DMS 273 treated with DMSO at 0.1 percent for 48 hours (cell line): ENCODE data around the gene RPS4Y2.

Experiments
- DNase-seq: peaks from one replicate; lab custom pipeline; 2025; lab: John Stamatoyannopoulos, UW

Gene RPS4Y2

DNA sequence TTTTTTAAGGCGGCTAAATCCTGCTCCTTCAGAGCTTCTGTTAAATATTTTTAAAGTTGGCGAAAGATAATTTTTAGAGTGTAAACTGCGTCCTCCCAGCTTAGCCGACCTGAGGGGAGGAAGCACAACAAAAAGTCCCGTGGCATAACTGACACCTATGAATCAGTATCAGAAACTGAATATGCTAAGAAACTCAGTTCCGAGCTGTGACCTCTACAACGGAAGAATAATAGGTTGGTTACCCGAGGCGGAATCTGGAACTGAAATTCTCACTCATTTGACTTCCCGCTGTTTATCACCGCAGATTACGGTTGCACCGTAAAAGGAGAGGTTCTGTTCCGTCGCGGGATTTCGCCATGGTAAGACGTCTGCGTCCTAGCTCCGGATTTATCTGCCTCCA, at the start of gene RPS4Y2:
RPS4Y2 (plus strand) TSS at position 301 of the 400 bp plus-strand sequence; CDS start at position 357, 56 bp downstream.
- no peak for DNase-seq

DNA sequence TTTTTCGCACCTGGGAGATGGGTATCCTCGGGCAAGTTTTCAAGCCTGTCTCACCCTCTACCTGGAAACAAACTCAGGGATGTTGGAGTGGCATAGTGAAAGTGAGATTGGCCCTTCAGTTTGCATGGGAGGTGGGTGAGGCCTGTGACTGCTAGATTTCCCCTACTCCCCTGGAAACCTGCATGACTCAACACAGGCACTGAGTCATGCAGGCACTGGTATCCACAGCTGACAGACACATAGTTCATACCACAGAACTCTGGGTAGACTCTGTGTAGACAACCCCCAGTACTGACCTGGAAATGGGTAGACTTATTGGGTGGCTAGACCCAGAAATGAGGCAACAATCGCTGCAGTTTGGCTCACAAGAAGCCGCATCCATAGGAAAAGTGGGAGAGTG, 41.5 kb upstream of the RPS4Y2 start:
- no peak for DNase-seq

DNA sequence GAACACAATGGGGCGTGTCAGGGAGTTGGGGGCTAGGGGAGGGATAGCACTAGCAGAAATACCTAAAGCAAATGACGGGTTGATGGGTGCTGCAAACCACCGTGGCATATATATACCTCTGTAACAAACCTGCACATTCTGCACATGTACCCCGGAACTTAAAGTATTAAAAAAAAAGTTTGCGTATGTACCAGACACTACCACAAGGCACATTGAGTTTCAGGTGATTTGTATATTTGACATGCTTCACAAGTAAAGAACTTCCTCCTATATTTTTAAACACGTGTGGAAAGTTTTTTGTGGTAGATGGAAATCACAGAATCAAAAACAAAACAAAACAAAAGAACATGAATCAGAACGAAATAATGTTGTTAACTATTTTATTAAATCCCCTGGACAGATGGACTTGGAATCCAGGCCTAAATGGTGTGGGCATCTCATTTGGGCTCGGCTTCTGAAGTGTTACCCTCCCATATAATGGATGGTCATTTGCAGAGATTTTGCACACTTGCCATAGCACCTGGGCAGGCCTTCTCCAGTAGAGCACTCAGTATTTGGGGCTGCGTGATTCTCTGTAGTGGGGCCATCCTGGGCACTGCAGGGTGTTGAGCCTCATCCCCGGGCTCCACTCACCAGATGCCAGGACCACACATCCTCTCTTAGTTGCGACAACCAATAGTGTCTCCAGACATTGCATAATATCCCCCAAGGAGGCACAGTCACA, 29.6 kb upstream of the RPS4Y2 start:
- DNase-seq: no peak

DNA sequence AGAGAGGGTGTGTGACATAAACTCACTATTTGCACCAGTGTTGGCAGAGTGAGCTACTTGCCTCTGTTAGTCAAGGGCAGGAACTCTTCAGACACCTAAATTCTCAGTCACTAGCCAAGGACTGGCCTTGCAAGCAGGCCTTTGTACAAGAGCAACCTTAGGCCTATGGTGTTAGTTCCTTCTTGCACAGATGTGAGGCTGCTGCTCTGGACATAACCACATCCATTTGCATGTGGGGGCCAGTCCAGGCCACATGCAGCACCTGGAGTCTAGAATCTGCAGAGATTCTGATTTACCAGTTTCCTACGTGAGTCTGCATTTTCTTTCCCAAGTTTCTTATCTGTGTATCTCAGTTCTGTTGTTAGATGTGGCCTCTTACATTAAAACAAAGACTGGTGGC, 20.7 kb upstream of the RPS4Y2 start:
- DNase-seq: no peak

DNA sequence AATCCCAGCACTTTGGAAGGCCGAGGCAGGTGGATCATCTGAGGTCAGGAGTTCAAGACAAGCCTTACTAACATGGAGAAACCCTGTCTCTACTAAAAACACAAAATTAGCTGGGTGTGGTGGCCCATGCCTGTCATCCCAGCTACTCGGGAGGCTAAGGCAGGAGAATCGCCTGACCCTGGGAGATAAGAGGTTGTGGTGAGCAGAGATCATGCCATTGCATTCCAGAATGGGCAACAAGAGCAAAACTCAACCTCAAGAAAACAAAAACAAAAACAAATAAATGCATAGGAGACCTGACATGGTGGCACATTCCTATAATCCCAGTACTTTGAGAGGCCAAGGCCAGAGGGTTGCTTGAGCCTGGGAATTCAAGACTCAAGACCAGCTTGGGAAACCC, 16.1 kb upstream of the RPS4Y2 start:
- no peak for DNase-seq

DNA sequence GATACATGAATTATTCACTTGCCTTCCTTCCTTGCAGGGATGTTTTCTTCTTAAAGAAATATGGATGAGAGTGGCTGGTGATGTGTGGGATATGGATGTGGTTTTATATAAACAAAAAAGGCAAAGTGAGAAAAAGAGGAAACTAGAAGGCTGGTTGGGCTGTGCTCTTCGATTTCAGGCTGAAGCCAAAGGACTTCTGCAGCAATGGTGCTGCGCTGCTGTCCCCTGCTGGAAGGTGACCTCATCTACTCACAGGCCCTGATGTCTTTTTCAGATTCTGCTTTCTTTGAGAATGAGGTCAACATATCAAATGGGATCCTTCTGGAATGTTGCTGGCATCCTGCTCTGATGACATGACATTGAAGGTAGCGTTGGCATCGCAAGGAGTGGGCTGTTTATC, 15.3 kb upstream of the RPS4Y2 start:
- DNase-seq: no peak

DNA sequence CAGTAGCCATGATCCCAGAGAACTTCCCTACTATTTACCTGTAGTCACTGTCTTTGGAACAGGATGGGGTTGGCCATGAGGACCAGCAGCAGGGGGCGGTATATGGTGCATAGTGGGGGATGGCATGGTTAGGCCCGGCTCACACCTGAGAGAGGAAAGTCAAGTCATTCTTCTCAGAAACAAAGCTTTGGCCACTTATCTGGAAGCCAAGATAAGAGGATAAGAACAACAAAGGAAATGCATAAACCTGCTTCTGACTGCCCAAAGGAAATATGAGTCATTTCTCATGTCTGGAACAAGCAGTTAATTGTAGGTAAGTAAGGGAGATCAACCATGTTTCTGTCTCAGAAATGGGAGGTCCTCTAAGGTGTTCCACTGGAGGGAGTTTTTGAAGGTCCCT, 10.8 kb upstream of the RPS4Y2 start:
- no peak for DNase-seq

DNA sequence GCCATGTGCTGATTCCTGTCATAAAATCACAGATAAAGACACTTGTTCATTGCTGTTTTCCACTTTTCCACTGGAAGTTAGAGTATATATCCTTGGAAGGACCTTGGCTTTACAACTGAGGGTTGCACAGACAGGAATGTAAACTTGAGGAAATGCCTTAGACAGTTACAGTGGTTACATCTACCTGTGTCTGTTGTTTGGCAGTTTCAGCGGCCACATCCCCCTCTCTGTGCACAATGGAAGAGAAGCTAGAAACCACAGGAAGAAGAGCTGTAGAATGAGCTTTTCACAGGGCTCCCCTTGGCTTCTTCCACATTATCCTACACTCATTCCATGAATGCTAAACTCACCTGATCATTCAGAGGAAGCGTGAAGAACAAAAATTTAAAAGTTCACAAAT, 9.0 kb upstream of the RPS4Y2 start:
- DNase-seq: no peak

- DNase-seq: no peak
Measured at GRCh38 chrY:20763869-20764268, 8.0 kb downstream of the RPS4Y2 start.

DNA sequence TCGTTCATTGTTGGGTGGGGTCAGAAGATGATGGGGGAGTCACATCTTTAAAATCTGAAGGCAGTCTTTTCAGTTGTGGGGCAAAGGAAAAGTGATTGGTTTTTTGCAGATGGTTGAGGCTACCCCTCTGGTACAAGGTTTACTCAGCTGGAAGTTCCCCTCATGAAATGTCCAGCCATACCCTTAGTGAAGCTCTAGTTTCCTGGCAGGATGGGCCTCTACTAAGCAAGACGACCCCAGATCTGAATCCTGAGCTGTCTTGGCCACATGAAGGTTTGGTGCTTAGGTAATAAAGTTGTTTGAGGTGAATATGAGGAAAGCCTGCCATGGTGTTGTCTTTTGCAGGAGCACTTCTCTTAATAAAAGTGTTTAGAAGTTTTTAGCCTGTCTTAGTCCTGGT, 9.2 kb downstream of the RPS4Y2 start:
- DNase-seq: no peak

DNA sequence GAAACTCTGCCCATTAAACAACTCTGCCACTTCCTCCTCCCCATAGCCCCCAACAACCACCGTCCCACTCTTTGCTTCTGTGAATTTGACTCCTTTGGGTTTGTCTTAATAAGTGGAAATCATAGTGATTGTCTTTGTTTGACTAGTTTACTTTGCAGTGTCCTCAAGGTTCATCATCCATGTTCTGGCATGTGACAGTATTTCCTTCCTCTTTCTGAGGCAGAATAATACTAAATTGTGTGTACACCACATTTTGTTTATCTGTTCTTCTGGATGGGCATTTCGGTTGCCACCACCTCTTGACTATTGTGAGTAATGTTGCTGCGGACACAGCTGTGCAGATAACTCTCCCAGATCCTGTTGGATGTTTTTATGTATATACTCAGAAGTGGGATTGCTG, 14.8 kb downstream of the RPS4Y2 start:
- DNase-seq: no peak

DNA sequence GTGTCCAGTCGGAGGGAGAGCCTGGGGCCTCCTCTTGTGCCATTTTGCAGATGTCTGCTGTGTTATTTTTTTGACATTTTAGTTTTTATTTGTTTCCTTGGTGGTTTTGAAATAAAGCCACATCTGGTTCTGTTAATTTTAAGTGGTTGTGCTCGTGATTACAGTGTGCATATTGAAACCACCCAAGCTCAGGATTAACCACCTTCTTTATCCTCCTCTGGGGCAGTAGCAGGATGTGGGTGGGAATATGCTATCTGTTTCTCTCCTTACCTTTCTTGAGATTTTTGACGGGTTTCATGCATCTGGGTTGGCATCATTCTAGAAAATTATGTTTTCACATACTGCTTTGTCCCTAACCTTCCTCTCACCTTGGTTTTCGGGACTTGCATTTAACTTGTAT, 20.2 kb downstream of the RPS4Y2 start:
- no peak for DNase-seq

DNA sequence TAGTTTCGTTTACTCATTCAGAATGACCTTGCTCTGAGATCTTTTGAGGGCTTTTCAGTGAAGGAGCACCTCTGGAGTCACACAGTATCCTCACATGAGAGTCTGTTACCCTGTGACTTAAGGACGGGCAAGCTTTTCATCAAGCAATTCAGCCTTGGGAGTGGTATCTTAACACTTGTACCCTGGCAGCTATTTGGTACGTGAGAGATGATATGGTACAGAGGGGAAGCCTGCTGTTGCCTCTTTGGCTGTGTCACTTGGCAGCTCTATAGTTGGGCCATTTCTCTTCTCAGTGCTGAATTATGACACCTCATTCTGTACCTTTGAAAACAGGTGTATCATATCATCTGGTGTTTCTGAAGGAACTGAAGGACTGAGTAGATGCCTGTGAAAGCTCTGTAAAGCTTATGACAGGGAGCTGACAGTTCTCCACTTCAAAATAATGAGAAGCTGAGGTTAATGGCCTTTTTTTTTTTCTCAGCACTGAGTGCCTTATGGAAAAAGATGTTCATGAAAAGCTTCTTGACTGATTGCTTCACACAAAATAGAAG, 24.3 kb downstream of the RPS4Y2 start:
- DNase-seq: no peak

GRCh38 chrY:20780776-20781175, 24.9 kb downstream of the RPS4Y2 start:
- no peak for DNase-seq

- no peak for DNase-seq
Measured at GRCh38 chrY:20781408-20781807, 25.5 kb downstream of the RPS4Y2 start.

DNA sequence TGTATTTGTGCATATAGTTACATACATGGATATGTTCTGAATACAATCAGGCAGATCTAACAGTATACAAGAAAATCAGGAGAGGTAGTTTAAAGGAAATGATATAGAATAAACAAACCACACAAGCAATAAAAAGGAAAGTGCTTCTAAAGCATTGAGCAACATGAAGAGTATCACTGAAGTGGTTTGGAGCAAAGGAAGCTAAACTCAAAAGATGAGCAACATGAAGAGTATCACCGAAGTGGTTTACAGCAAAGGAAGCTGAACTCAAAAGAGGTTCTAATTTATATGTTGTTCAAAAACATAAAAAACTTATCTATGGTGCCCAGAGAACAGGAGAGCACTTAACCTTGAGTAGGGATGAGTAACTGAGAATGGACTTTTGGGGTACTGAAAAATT, 29.1 kb downstream of the RPS4Y2 start:
- no peak for DNase-seq

DNA sequence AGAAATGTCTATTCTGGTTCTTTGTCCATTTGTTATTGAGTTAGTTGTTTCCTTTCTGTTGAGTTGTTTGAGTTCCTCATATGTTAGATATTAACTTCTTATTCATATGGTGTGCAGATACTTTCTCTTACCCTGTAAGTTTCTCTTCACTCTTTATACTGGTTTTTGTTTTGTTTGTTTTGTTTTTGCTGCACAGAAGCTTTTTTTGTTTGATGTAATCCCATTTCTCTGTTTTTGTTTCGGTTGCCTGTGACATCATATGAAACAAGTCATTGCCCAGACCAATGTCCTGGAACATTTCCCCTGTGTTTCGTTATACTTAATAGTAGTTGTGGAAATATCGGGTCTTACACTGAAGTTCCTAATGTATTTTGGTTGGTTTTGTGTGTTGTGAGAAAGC, 31.2 kb downstream of the RPS4Y2 start:
- DNase-seq: no peak

DNA sequence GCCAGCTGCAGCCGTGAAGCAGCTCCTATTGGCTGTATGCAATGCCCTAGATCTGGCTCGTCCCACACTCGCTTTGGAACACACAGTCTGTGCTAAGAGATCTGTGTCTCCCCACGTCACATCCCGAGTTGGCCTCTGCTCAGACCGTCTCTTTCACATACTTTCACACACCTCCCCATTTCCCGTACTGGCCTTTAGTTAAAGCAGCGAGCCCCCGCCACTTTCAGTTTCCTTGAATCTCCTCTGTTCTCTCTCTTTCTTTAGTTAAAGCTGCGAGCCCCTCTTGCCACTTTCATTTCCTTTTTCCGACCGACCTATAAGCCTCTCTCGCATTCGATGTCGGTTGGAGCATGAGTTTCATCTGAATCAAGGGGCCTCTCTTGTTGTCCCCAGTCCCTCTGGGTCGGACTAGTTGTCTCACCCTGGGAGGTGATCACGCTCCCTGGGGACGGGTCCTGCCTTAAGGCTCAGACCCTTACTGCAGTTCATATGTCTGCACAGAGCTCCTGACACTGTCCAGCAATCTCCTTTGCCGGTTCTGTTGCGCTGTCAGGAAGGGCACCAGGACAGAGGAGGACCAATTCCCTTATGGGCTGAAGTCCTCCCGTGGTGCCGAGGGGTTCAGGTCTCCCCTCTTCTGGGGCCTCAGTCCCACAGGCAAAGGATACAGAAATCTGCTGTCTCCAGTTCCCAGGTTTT, 42.6 kb downstream of the RPS4Y2 start:
- DNase-seq: no peak

GRCh38 chrY:20802659-20803058, 46.8 kb downstream of the RPS4Y2 start:
- DNase-seq: no peak

DNA sequence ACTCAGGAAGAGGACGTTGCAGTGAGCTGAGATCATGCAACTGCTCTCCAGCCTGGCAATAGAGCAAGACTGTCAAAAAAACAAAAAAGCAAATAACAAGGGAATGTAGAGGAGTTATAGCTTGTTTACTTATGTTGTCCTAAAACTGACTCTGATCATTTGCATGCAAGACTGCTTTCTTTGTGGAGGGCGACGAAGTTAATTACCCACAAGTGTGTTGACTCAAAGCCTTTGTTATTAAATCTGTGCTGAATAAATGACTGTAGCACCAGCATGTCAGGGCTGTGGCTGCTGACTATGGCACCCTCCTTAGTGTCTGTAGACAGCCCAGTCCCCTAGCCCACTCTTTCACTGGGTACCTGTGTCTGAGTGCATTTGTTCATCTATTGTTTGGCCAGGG, 50.3 kb downstream of the RPS4Y2 start:
- DNase-seq: no peak

- DNase-seq: no peak
Measured at GRCh38 chrY:20813459-20813858, 57.6 kb downstream of the RPS4Y2 start.

DNA sequence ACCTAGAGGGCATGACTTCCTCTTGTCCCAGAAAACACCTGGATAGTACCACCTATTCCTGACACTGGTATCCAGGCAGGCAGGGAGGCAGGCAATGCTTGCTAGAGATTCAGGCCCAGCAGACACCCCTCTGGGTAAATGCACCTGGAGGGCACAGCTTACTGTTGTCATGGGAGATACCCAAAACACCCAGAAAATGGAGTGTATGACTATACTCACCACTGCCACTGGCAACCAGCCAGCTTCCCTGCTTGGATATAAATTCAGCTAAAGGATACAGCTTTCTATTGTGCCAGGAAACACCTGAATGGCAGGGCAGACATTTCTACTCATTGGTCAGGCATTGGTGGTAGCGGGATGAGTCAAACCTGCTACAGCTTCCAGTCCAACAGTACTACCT, 58.9 kb downstream of the RPS4Y2 start:
- no peak for DNase-seq

- no peak for DNase-seq
Measured at GRCh38 chrY:20817067-20817466, 61.2 kb downstream of the RPS4Y2 start.
